Fibroblast of the aortic adventitia (primary cell): Measurements from ENCODE around the gene SETD3. TPM values are rescaled to one million over a fixed set of nuclear protein-coding genes. Genes with fewer than 3 reads are reported as not detected.

Experiments
- DNase-seq: peaks from one replicate; pipeline ENCODE4 v3.0.0-alpha.2; 2010; ENCODE audit warnings: low read depth
- H3K4me3 ChIP-seq: 2 replicates; pipeline ENCODE4 v1.5.1; 2011; ENCODE audit warnings: low read depth, mild to moderate bottlenecking, control low read depth, low read length, moderate library complexity
- total RNA-seq: library from RNA; depleted of rRNA; stranded (reverse); fragments of >200 nt; gene quantifications from 2 replicates; pipeline ENCODE4 v1.2.3, GENCODE V29; 2012; ENCODE audit warnings: low replicate concordance
- TF ChIP-seq, protein P1 (sequence below): IDR thresholded peaks from 2 replicates; pipeline ENCODE4 v1.5.1; 2011; ENCODE audit warnings: mild to moderate bottlenecking, low read length, control low read depth, inconsistent platforms; ENCODE audit not compliant: insufficient read depth

SETD3 gene
- total RNA-seq, 1 donor, result 47.6 TPM

DNA sequence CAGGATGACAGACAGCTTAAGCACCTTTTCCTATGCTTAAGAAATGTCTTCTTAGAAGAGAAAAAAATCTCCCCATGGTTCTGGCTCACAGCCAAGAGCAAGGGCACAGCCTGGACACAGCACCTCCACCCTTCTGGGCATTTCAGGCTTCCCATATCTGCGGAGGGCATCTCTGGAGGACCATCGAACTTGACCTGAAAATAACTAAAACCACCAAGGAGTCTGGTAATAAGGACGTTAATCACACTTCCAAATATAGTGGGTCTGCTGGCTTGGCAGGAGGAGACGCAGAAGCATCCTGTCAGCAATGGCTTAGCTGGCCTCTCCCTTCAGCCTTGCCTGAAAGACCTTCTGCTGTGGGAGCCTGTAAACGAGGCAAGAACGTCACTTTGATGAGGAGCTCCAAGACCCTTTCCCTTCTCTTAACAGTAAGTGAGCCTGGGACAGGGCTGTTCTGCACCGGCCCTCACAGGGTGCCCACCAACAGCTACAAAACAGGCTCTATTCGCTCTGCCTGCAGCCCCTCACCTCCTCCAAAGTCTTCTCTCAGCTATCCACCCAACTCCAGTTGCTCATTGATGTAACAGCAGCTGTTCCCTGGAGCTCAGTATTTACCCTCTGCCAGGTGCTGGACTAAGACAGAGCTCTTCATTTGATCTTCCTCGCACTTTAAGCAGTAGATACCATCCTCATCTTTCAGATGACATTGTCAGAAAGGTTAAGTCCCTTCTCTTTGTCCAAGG, 13.2 kb downstream of the SETD3 start:
- no peak for DNase-seq
- H3K4me3 ChIP-seq, result no peak overlapping the region
- TF ChIP-seq, protein P1, sequence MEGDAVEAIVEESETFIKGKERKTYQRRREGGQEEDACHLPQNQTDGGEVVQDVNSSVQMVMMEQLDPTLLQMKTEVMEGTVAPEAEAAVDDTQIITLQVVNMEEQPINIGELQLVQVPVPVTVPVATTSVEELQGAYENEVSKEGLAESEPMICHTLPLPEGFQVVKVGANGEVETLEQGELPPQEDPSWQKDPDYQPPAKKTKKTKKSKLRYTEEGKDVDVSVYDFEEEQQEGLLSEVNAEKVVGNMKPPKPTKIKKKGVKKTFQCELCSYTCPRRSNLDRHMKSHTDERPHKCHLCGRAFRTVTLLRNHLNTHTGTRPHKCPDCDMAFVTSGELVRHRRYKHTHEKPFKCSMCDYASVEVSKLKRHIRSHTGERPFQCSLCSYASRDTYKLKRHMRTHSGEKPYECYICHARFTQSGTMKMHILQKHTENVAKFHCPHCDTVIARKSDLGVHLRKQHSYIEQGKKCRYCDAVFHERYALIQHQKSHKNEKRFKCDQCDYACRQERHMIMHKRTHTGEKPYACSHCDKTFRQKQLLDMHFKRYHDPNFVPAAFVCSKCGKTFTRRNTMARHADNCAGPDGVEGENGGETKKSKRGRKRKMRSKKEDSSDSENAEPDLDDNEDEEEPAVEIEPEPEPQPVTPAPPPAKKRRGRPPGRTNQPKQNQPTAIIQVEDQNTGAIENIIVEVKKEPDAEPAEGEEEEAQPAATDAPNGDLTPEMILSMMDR, result no peak

DNA sequence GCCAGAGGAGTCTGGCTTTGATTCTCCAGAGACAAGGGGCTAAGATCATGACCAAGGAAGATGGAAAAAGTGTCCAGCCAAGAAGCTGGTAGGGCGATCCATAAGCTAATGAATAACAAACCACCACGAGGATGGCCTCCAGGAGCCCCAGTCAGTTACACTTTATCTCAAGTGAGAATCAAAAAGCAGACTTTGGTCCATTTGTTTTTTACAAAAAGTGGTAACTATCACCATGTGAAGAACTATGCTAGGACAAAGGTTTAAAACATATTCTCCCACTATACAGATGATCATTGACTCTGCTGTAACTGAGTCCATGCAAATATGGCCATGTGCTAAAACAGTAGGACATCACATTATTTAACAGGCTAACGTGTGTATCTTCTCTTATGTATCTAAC, 13.9 kb downstream of the SETD3 start:
- no peak for DNase-seq
- no peak overlapping the region for H3K4me3 ChIP-seq
- TF ChIP-seq, protein P1, result no peak

DNA sequence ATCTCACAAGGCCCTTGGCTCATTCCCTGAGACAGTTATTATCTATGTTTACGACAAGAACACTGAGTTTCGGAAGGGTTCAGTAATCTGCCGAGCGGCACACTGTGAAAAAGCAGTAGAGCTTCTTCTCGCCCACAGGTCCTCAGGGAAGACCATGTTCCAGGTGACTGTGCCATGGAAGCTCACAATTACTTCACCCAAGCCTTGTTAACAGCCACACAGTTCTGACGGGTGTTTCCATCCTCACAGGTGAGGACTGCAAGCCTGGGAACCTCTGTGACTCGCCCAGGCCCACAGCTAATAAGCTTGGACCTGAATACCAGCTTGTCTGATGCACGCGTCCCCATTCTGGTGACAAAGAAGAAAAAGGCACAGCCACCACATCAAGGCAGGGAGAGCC, 15.4 kb downstream of the SETD3 start:
- no peak overlapping the region for H3K4me3 ChIP-seq
- TF ChIP-seq, protein P1, result no peak
- no peak for DNase-seq

DNA sequence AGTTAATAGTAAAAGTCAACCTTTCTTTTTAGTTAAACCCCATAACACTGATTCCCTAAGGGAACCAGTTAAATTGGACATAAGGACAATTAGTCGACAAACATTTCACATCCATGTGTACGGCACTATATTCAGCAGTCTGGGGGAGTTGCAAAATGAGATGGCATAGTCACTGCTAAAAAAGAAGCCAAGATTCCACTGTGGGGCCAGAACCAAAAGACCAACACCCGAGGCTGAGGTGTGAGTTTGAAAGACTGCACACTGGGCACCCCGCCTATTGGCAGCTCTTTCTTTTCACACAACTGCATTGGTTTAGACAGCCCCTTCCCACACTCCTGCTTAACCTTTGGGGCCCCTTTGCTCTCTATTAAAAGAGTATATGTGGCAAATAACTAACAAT, 16.7 kb downstream of the SETD3 start:
- no peak overlapping the region for H3K4me3 ChIP-seq
- no peak for DNase-seq
- TF ChIP-seq, protein P1, result no peak

DNA sequence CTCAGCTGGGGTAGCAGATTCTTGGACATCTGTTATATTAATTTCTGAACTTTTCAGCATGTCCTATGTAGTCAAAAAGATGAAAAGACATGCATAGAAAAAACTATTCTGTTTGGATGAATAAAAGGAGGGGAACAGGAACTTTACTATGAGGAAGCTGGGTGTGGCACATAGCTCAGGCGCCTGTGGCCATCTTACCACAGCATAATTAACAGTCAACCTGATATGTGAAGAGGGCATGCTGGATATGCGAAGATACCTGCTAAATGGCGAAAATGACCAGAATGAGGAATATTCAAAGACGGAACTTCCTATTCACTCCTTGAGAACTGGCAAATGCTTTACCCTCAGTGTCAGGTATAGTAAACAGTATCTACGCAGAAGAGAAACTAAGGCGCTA, 18.4 kb downstream of the SETD3 start:
- TF ChIP-seq, protein P1, result no peak
- no peak for DNase-seq
- no peak overlapping the region for H3K4me3 ChIP-seq

DNA sequence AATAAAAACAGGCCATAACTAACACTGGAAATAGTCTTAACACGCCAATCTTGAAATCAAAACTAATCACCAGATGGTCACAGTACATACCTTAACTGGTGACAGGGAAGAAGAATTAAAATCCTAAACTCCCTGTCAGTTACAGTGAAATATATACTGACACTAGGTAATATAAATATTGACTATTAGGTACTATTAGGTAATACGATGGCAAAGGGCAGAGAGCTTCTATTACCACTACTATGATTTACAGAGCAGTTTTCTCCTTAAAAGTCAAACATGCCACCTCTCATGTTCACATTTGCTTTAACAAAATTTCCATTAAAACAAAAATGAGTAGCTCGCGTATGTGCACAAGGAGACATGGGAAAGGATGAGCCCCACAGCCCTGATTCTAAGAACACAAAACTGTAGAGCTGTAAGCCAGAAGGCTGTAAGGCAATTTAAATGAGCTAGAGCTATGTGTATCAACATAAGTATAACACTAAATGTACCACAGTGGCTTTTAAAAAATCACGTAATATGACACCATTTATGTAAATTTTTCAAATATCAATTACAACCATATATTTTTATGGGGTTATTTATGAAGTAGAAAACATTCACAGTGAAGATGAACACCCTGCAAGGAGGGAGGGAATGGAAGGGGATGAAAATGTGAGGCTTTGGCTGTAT, 19.1 kb downstream of the SETD3 start:
- TF ChIP-seq, protein P1, result no peak
- H3K4me3 ChIP-seq, result no peak overlapping the region
- no peak for DNase-seq
